Measurements from ENCODE around the gene CLEC4G.
"Not testable (repeated sequence)": the region's sequence is repeated elsewhere in the genome, so short reads cannot be mapped to it uniquely, and the experiment has no call there.

Gene CLEC4G

GRCh38 chr19:7746903-7747884, 15.3 kb upstream of the CLEC4G start, which contains the start of gene CD209:
Gene CD209, minus strand, starts transcription at chr19:7747534. Its CDS starts 23 bp downstream, at chr19:7747511.
- no peak for DNase-seq (ENCODE audit: low spot score)

DNA sequence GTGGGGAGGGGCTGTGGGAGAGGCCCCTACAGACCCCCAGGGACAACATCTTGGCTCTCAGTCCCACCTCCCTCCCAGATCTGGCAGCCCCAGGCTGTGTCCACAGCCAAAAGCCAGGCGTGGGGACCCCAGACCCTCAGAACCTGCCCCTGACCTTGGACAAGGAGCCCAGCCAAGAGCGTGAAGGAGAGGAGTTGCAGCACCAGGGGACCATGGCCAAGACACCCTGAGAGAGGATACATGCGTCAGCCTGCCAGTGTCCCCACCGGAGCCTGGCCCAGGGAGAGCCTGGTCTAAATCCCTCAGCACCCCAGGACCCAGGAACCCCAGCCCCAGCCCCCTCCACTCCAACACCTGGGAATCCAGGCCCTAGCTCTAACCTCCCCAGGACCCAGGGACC, 14.4 kb upstream of the CLEC4G start:
- DNase-seq (ENCODE audit: low spot score), result not testable (repeated sequence)

DNA sequence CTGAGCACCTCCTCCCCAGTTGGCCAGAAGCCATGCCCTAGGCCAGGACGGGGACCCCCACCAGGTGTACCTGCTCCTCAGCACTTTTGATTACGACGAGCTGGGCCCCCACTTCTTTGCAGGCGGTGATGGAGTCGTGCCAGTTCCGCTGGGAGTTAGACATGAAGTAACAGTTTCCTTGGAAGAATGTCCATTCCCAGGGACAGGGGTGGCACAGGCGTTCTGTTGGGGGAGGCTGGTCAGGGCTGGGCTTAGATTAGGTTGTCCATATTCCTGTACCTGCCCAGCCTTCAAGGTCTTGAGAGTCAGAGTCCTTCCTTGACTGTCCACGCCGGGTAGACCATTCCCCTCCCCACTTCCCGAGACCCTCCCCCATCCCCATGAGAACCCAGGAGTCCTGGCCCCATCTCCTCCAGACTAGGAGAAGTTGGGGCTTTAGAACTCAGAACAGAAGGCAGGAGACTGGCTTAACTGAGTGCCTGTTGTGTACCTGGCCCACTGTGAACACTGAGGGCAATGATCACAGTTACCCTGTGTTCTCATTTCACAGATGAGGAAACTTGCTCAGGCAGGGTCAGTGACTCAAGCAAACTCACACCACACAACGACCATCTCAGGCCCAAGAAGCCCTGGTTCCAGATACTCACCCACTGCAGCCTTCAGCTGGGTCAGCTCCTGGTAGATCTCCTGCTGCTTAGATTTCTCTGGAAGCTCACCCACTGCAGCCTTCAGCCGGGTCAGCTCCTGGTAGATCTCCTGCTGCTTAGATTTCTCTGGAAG, 13.2 kb upstream of the CLEC4G start:
- DNase-seq (ENCODE audit: low spot score), result no peak

- DNase-seq (ENCODE audit: low spot score), result no peak
These were observed 12.4 kb upstream of the CLEC4G start for GRCh38 chr19:7744199-7744786.

DNA sequence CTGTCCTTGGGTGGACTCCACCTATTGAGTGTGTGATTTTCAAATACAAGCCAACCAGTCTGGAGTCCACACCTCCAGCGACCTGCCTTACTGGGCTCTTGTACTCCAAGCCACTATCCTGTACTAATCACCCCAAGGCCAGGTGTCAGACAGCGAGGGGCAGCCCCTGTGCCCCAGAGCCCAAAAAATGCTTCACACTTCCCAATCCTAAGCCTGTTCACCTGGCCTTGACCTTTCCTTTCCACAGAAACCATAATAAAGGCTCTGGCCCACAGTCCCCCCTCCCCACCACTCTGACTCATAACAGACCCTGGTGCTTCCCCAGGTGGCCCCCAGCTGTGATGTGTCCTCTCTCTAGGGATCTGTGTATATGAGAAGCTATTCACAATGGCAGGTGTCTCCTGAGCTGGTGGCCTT, 11.5 kb upstream of the CLEC4G start:
- DNase-seq (ENCODE audit: low spot score), result peak; percentile 39

GRCh38 chr19:7742991-7743390, 11.1 kb upstream of the CLEC4G start:
- no peak for DNase-seq (ENCODE audit: low spot score)

- no peak for DNase-seq (ENCODE audit: low spot score)
These were observed 10.7 kb upstream of the CLEC4G start for GRCh38 chr19:7742575-7742974.

- DNase-seq (ENCODE audit: low spot score), result no peak
These were observed 8.8 kb upstream of the CLEC4G start for GRCh38 chr19:7740682-7741054.

DNA sequence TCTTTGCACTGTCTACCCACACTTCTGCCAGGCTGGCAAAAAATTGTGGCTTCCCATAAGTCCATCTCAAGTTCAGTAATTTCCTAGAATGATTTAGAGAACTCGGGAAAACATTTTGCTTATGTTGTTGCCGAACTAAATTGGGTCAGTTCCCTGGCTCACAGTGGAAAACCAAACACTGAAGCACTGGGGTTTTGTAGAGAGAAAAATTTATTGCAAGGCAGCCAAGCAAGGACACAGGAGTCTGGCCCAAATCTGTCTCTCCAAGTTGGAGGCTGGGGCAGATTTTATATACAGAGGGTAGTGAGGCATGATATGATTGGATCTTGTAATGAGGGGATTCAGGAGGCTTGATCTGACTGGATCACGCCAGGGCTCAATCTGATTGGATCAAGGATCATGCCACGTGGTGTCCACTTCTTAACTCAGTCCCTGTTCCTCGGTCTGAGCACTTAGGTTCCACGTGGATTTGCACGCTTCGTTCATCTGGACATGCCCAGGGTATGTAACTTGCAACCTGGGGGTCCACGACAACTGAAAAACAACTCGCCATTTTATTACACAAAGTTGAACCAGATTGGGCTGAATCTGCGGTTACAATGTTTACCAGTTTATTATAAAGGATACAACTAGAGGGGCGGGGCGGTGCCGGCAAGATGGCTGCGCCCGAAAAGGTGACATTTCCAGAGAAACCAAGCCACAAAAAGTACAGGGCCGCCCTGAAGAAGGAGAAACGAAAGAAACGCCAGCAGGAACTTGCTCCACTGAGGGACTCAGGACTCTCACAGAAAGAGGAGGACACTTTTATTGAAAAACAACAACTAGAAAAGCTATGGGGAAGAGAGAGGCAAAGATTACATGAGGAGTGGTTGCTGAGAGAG, 8.1 kb upstream of the CLEC4G start:
- DNase-seq (ENCODE audit: low spot score), result no peak

DNA sequence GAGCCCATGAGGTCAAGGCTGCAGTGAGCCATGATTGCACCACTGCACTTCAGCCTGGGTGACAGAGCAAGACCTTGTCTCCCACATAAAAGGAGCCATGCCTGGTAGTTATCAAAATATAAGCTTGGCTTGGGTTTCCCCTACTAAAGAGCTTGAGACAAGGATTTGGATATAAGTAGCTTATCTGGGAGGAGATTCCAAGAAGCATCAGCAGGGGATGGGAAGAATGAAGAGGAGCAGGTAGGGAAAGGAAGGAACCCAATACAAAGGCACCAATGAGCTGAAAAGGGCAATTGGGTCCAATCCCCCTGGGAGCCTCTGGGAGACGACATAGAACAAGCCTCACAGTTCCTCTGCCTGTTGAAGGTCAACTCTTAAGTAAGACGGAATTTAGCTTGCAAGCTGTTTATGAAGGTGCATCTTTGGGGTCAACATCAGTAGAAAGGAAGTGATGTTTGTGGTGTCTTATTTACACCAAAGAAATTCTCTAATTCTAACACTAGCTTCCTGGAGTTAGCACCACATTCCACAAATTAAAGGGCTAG, 7.4 kb upstream of the CLEC4G start:
- DNase-seq (ENCODE audit: low spot score), result no peak

DNA sequence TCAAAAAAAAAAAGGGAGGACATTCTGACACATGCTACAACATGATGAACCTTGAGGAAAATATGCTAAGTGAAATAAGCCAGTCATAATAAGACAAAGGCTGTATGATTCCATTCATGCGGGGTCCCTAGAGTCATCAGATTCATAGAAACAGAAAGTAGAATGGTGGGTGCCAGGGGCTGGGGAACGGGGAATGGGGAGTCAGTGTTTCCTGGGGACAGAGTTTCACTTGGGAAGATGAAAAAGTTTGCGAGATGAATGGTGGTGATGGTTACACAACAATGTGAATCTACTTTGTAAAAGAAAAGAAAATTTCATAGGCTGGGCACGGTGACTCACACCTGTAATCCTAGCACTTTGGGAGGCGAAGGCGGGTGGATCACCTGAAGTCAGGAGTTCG, 6.1 kb upstream of the CLEC4G start:
- no peak for DNase-seq (ENCODE audit: low spot score)

GRCh38 chr19:7737215-7737614, 5.3 kb upstream of the CLEC4G start:
- no peak for DNase-seq (ENCODE audit: low spot score)

GRCh38 chr19:7736148-7736547, 4.2 kb upstream of the CLEC4G start:
- no peak for DNase-seq (ENCODE audit: low spot score)

DNA sequence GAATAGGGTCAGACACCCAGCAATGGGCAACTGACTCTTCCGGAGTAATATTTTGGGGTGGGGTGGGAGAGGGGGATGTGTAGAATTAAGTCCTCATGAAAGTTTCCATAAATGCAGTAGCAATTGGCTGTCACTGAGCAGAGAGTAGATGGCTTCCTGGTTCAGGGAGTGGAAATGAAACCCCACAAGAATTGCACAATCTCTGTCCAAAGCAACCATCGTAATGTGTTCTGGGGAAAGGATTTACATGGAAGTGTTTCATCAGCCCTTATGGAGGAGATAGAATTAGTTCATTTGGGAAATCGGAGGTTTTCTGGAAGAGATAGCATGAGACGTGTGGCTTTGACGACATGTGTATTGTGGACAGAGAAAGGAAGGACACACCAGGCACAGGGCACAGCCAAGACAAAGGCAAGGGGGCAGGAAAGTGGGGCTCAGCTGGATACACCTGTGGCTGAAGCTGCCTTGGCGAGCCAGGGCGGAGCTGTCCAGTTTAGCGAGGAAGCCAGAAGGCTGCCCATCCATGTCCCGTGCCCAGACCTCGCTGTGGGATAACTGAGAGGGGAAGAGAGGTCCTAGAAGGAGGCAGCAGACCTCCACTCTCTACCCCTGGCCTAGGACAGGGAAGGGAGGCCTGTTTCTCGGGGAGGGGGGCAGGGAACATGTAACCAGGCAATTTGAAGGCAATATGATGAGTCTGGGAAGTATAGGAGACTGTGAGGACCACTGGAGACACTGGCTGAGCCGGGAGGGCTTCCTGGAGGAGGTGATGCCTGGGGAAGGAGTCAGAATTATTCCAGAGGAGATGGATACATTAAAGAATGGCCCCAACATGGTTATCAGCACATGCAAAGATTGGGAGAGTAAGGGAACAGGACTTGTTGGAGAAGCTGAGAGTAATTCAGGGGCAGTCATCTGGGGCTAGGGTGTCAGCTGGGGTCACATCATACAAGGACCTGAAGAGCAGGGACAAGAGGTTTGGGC, 2.6 kb upstream of the CLEC4G start:
- no peak for DNase-seq (ENCODE audit: low spot score)

DNA sequence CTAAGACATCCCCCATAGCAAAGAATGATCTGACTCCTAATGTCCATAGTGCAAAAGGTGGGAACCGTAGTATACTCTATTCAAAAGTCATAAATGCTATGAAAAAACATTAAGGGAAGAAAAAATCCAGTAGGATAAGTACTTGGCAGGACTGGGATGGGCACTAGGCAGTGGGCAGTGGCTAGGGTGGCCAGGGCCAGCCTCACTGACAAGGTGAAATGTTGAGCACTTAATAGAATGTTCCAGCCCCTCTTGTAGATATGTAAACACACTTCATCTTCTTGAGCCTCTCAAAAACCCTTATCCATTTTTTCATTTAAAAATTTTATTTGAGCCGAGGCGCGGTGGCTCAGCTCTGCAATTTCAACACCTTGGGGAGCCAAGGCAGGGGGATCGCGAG, 1.5 kb upstream of the CLEC4G start:
- DNase-seq (ENCODE audit: low spot score), result no peak

DNA sequence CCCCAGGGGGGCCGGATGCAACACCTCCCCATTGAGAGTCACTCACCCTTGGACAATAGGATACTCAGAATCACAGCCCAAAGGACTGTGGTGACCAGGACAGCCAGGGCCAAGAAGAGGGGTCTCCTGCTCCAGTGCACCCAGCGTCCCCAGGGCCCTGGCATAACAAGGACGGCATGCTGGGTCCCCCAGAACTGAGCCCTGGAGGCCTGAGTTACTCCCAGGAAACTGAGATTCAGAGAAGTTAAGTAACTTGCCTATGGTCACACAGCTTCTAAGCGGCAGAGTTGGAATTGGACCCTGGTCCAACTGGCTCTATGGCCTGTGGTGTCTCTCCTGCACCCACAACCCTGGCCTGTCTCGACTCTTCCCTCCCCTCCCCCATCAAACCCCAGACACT, 295 bp downstream of the CLEC4G start:
- DNase-seq (ENCODE audit: low spot score), result no peak

DNA sequence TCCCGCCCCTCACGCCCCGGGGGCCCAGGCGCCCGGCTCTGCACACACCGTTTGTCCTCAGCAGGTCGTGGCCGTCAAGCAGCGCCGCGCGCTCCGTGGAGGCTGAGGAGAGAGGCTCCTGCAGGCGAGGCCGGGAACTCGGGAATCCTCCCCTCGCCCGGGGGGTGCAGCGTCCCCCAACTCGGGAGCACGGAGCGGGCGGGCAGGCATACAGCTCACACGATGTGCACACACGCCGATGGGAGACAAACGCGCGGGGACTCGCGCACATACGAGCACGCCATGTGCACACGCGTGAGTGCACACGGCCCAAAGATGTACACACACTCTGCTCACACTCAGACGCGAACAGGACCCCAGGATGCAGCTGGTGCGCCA, 703 bp downstream of the CLEC4G start:
- no peak for DNase-seq (ENCODE audit: low spot score)

DNA sequence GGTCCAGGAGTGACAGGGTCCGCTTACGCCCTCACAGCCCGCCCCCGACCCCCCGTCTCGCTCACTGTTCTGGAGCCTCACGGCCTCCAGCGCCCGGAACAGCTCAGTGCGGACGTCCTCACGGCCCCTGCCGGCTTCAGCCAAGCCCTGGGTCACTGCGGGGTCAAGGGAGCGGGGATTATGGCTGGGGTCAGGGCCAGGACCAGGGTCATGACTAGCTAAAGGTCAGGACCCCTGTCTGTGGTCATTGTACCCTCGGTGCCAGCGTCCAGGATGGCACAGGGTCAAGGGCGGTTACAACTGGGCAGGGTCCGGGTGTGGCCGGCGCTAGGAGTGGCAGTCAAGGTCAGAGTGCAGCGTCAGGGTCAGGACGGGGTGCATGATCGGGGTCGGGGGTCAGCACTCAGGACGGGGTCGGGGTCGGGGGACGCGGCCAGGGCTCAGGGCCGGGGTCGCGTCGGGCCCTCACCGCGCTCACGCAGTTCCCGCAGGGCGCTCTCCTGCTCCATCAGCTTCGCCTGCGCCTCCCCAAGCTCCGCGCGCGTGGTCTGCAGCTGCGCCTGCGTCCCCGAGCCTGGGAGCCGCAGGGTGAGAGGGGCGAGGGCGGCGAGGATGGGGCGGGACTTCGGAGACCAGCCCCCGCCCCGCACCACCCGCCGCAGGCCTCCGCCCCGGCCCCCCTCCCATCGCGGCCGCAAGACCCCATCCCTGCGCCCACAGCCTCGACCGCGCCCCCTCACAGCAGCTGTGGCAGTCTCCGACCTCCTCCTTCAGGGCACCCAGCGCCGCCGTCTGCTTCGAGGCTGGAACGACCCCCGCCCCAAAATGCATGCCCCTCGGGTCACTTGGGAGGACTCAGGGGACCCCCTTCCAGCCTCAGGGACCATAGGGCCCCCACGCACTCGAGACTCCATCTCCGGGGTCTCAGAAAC, 1.4 kb downstream of the CLEC4G start:
- no peak for DNase-seq (ENCODE audit: low spot score)

DNA sequence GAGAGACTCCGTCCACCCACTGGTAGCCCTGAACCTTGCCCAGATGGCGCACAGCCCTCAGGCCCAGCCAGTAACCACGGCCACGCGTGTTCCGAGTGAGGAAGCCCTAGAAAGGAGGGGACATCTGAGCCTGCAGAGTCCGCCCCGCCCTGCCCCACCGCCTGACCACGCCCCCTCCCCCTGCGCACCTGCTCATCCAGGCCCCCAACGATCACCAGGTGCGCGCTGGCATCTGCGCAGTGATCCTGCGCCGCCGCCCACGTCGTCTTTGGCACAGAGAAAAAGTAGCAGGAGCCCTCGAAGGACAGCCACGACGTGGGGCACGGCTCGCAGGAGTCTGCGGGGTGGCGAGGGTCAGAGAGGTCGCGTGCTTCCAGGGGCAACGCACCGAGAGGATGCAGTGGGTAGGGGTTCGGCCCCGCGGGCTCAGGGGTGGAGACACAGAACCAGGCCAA, 2.1 kb downstream of the CLEC4G start:
- DNase-seq (ENCODE audit: low spot score), result no peak

All from NAMALWA (cell line).